ENCODE data around the gene CRYBG3. TPM values are rescaled to one million over a fixed set of nuclear protein-coding genes. Genes with fewer than 3 reads are reported as not detected.
"Not testable (repeated sequence)": the region's sequence is repeated elsewhere in the genome, so short reads cannot be mapped to it uniquely, and the experiment has no call there.

Gene CRYBG3
- 18.3 TPM for total RNA-seq

- ATAC-seq: peak; percentile 99
These were observed at the start of gene CRYBG3 for GRCh38 chr3:97821774-97822358. Gene CRYBG3, plus strand, starts transcription at chr3:97822011. Its CDS starts 196 bp downstream, at chr3:97822207.

GRCh38 chr3:97772926-97773325, 48.9 kb upstream of the CRYBG3 start:
- no peak for ATAC-seq

GRCh38 chr3:97778152-97778551, 43.7 kb upstream of the CRYBG3 start:
- ATAC-seq: no peak

GRCh38 chr3:97793420-97794019, 28.3 kb upstream of the CRYBG3 start:
- ATAC-seq: peak; percentile 48

- no peak for ATAC-seq
These were observed 25.9 kb upstream of the CRYBG3 start for GRCh38 chr3:97795951-97796350.

- ATAC-seq: no peak
These were observed 17.3 kb upstream of the CRYBG3 start for GRCh38 chr3:97804471-97804870.

GRCh38 chr3:97810779-97811390, 10.9 kb upstream of the CRYBG3 start:
- ATAC-seq: peak; percentile 86

GRCh38 chr3:97815149-97815917, 6.5 kb upstream of the CRYBG3 start:
- ATAC-seq: no peak

- no peak for ATAC-seq
These were observed 5.0 kb upstream of the CRYBG3 start for GRCh38 chr3:97816811-97817210.

GRCh38 chr3:97817965-97818364, 3.8 kb upstream of the CRYBG3 start:
- no peak for ATAC-seq

GRCh38 chr3:97820780-97821179, 1.0 kb upstream of the CRYBG3 start:
- no peak for ATAC-seq

GRCh38 chr3:97821287-97821773, 481 bp upstream of the CRYBG3 start:
- peak; percentile 24 for ATAC-seq

GRCh38 chr3:97822359-97822775, 556 bp downstream of the CRYBG3 start:
- peak; percentile 26 for ATAC-seq

- ATAC-seq: no peak
These were observed 1.5 kb downstream of the CRYBG3 start for GRCh38 chr3:97823046-97824004.

- no peak for ATAC-seq
These were observed 3.3 kb downstream of the CRYBG3 start for GRCh38 chr3:97825101-97825500.

GRCh38 chr3:97827741-97828471, 6.1 kb downstream of the CRYBG3 start:
- no peak for ATAC-seq

GRCh38 chr3:97829198-97829597, 7.4 kb downstream of the CRYBG3 start:
- no peak for ATAC-seq

GRCh38 chr3:97830638-97831037, 8.8 kb downstream of the CRYBG3 start:
- ATAC-seq: no peak

GRCh38 chr3:97831140-97831539, 9.3 kb downstream of the CRYBG3 start:
- no peak for ATAC-seq

GRCh38 chr3:97833184-97833583, 11.4 kb downstream of the CRYBG3 start:
- ATAC-seq: not testable (repeated sequence)

GRCh38 chr3:97835761-97836160, 13.9 kb downstream of the CRYBG3 start:
- ATAC-seq: peak; percentile 25
